Mucosa of gallbladder (tissue), 1 donor: Measurements from ENCODE around the gene DBN1. TPM values are rescaled to one million over a fixed set of nuclear protein-coding genes. Genes with fewer than 3 reads are reported as not detected.

ENCODE experiments used
- total RNA-seq: library from RNA; stranded (reverse); gene quantifications from one replicate; pipeline ENCODE4 v1.2.1, GENCODE V29; 2021
- donor health status: DM: no; HTN: no; CAD: no.

Gene DBN1
- total RNA-seq, 1 donor from 2014 or later: 89.0 TPM

Other genes with a start within 250 kb of the DBN1 start
- gene RAB24, start 169.9 kb downstream of the DBN1 start, total RNA-seq: 61.0 TPM
- gene PRELID1, start 169.8 kb downstream of the DBN1 start, total RNA-seq: 106 TPM
- 9.7 TPM for gene MXD3, start 161.7 kb downstream of the DBN1 start, total RNA-seq
- gene LMAN2, start 122.0 kb downstream of the DBN1 start, total RNA-seq: 184 TPM
- gene RGS14, start 115.7 kb downstream of the DBN1 start, total RNA-seq: 46.3 TPM
- gene SLC34A1, start 89.2 kb downstream of the DBN1 start, total RNA-seq: 0.06 TPM
- gene PFN3, start 73.0 kb downstream of the DBN1 start, total RNA-seq: not detected
- gene F12, start 64.1 kb downstream of the DBN1 start, total RNA-seq: 15.3 TPM
- 39.5 TPM for gene GRK6, start 47.0 kb downstream of the DBN1 start, total RNA-seq
- gene PRR7, start 26.8 kb downstream of the DBN1 start, total RNA-seq: 7.8 TPM
- 227 TPM for gene PDLIM7, start 24.0 kb upstream of the DBN1 start, total RNA-seq
- gene DOK3, start 36.2 kb upstream of the DBN1 start, total RNA-seq: 12.8 TPM
- 84.8 TPM for gene DDX41, start 43.3 kb upstream of the DBN1 start, total RNA-seq
- gene FAM193B, start 80.9 kb upstream of the DBN1 start, total RNA-seq: 98.1 TPM
- 155 TPM for gene TMED9, start 118.6 kb upstream of the DBN1 start, total RNA-seq
- 36.1 TPM for gene B4GALT7, start 126.5 kb upstream of the DBN1 start, total RNA-seq